ENCODE measurements around the gene INTS1.
A peak's percentile ranks its signal among the peaks of the same experiment; 100 is the strongest.

INTS1 gene

GRCh38 chr7:1489336-1489735 is 14.9 kb downstream of the INTS1 start:
- DNase-seq (ENCODE audit: low read depth in 1 of 2, low spot score in 1 of 2): no peak

DNA sequence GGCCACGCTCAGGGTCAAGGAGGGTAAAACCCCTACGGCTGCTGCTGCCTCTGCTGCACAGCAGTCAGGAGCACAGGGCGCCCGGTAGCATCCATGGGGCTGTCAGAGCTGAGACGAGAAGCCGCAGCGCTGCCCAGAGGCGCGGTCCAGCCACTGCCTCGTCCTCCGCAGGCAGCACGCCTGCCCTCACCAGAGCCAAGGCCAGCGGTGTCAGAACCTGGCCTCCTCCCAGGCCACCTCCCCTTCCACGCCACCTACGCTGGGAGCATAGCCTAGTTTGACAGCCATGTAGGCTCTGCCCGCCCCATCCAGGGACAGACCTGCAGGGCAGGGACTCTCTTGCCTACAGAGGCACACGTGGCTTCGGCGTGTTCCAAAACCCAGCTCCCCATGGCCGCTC is 16.2 kb downstream of the INTS1 start:
- no peak for DNase-seq (ENCODE audit: low read depth in 1 of 2, low spot score in 1 of 2)

DNA sequence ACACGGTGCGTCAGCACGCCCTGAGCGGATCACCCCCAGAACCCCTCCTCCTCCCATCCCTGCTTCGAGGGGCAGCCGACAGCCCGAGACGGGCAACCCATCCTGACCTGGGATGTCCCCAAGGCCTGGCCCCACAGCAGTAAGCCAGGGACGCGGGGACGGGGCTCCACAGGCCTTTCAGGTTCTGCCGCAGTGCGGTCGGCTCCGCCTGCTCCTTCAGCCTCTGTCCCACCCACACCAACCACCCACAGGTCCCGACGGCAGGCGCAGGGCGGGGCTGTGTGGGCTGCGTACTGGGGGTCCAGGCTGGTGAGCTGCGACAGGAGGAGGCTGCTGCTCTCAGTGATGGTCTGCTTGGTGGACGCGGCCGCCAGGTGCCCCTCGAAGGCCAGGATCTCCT is 16.7 kb downstream of the INTS1 start:
- DNase-seq (ENCODE audit: low read depth in 1 of 2, low spot score in 1 of 2): no peak

GRCh38 chr7:1486571-1486970 is 17.6 kb downstream of the INTS1 start:
- no peak for DNase-seq (ENCODE audit: low read depth in 1 of 2, low spot score in 1 of 2)

DNA sequence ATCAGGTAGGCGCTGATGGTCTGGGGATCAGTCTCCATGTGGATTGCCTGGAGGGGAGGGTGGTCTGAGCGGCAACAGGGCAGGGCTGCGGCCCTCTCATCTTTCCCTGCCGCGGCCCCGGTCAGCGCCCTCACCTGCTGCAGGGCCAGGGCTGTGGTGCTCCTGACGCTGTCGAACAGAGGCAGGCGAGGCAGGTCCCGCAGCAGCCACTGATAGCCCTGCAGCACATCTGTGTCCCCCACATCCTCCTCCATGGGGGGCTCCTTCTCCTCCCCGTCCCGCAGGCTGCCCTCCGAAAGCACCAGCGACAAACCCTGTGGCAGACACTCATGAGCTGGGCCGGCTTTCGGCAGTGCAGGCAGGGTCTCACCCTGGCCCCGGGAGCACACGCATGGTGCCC is 19.0 kb downstream of the INTS1 start:
- no peak for DNase-seq (ENCODE audit: low read depth in 1 of 2, low spot score in 1 of 2)

DNA sequence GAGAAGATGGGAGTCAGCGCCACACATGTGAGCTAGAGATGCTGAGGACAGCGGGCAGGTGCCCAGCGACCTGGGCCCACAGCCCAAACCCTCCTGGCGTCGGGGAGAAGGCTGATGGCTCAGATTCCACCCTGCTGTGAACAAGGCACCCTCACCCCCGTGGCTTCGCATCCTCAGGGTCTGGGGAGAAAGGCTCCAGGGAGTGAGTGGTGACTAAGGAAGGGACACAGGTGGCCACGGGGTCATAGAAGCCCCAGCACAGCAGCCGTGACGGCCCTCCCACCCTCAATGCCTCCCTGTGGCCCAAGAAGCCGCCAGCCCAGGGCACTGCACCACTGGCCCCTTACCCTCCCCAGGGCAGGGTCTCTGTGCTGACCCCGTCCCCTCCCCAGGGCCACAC is 19.6 kb downstream of the INTS1 start:
- DNase-seq (ENCODE audit: low read depth in 1 of 2, low spot score in 1 of 2): no peak

DNA sequence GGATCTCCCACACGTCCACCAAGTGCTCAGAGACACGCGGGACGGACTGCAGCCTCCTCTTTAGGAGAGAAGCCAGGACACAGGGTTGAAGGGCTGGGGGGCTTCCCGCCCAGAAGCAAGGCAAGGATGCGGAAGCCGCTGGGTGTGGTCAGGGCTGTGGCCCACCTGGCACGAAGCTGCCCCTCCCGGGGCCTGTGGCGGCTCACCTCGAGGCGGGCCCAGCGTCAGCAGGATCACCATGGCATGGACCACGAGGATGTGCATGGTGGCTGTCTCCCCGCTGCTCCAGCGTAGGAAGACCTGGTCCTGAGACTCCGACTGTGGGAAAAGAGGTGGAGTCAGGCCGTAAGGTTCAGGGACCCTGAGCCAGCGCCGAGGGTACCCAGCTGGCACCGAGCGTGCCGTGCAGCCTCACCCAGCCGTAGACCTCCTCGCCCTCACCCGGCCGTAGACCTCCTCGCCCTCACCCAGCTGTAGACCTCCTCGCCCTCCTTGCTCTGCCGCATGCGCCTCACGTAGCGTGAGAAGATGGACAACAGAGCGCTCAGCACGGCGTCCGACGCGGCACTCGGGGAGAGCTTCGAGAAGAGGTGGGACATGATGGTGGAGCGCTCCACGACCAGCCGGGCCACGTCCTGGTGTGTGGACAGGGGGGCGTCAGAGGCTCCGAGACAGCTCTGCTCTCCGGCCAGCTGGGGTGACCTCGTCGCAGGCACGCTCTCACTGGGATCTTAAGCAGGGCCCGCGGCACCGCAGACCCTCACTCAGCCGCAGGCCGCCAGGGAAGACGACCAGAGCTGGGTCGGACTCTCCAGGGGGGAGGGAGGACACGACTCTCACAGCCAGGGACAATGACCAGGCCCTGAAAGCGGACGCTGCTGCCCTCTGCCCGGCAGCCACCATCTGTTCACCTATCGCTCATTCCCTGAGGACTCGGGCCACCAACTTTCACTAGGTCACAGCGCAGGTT is 20.4 kb downstream of the INTS1 start:
- no peak for DNase-seq (ENCODE audit: low read depth in 1 of 2, low spot score in 1 of 2)

- no peak for DNase-seq (ENCODE audit: low read depth in 1 of 2, low spot score in 1 of 2)
Measured at GRCh38 chr7:1483079-1483478, 21.1 kb downstream of the INTS1 start.

GRCh38 chr7:1481300-1481699 is 22.9 kb downstream of the INTS1 start:
- DNase-seq (ENCODE audit: low read depth in 1 of 2, low spot score in 1 of 2): no peak

GRCh38 chr7:1480670-1481069 is 23.5 kb downstream of the INTS1 start:
- DNase-seq (ENCODE audit: low read depth in 1 of 2, low spot score in 1 of 2): no peak

DNA sequence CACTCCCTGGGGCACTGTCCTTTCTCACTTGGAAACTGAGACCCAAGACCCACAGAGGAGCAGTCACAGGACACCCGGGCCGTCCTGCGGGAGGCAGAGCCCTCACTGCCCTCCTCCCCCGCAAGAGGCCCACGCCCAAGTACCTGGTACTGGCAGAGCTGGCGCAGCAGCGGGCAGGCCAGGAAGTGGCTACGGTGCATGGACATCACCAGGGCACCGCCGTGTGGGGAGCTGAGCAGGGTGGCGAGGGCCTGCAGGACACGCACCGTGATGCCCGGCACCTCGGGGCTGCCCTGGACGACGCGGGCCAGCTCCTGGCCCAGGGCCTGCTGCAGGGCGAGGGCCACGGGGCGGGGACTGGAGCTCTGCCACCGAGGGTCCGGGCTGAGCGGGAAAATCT is 24.9 kb downstream of the INTS1 start:
- no peak for DNase-seq (ENCODE audit: low read depth in 1 of 2, low spot score in 1 of 2)

GRCh38 chr7:1478480-1478879 is 25.7 kb downstream of the INTS1 start:
- DNase-seq (ENCODE audit: low read depth in 1 of 2, low spot score in 1 of 2): no peak

DNA sequence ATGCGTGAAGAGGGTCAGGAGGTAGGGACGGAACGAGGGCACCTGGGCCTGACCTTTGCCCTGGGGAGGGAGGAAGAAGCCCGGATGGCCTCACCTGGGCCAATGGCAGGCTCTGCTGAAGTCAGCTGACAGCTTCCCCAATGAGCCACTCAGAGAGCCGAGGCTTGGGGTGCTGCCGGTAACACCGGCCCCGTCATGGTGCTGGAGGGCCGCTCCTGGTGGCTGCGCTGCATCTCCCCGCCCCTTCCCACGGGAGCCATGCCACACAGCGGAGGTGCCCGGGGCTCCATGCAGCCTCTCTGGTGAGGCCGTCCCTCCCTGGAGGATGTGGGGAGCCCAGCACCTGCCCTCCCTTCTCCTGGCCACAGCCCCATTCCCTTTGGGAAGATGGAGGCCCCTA is 27.3 kb downstream of the INTS1 start:
- DNase-seq (ENCODE audit: low read depth in 1 of 2, low spot score in 1 of 2): no peak

DNA sequence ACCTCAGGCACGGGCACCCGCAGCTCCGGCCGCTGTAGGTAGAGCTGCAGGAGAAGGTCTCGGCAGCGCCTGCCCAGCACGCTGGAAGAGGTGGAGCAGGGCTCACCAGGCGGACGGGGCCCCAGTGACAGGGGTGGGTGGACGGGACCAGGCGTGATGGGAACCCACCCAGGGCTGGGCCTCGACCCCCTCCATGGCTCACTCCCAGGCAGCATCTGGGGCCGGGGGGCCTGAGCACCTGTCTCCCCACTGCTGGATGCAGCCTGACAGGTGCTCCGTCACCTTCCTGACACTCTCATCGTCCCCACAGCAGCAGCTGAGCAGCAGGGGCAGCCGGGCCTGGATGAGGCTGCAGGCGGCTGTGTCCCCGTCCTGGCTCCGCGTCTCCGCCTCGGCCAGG is 28.2 kb downstream of the INTS1 start:
- no peak for DNase-seq (ENCODE audit: low read depth in 1 of 2, low spot score in 1 of 2)

- no peak for DNase-seq (ENCODE audit: low read depth in 1 of 2, low spot score in 1 of 2)
Measured at GRCh38 chr7:1475393-1475792, 28.8 kb downstream of the INTS1 start.

DNA sequence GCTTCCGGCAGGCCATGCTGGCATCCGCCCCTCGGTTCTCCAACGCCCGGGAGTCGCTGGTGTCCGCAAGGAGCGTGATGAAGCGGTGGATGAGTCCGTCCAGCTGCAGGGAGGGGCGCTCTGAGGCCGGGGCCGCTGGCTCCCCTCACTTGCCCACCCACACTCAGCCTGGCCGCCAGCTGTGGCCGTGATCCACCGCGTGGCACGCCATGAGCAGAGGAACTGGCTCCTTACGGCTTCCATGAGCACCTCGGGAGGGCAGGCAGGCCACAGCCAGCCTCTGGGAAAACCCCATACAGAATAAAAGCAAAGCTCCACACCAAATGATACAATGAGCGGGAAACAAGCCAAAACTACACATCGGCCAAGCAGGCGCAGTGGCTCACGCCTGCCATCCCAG is 29.5 kb downstream of the INTS1 start:
- DNase-seq (ENCODE audit: low read depth in 1 of 2, low spot score in 1 of 2): no peak

DNA sequence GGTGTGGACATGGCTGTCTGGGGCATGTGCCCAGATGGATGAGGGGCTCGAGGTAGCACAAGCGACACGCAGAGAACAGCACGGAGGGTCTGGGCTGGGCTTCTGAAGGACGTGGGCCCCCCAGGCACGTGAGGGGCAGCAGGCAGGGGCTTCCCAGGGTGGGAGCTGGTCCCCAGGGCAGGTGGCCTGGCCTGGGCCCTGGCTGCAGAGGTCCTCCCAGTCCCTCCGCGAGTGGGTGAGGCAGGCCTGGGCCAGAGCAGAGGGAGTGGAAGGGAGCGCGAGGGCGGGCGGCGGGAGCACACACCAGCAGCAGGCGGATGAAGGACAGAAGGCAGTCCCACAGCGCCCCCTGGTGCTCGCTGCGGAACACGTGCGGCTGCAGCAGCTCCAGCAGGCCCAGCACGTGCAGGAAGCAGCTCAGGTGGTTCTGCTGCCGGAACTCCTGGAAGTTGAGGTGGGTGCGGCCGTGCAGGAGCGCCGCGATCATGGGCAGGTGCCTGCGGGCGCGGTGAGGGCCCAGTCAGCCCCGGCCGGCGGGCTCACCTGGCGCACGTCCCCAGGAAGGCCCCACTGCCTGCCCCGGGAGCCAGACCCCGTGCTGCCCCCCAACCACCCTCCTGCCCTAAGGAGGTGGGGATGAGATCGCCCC is 30.2 kb downstream of the INTS1 start:
- peak; percentile 80 to 84 for DNase-seq (ENCODE audit: low read depth in 1 of 2, low spot score in 1 of 2)

DNA sequence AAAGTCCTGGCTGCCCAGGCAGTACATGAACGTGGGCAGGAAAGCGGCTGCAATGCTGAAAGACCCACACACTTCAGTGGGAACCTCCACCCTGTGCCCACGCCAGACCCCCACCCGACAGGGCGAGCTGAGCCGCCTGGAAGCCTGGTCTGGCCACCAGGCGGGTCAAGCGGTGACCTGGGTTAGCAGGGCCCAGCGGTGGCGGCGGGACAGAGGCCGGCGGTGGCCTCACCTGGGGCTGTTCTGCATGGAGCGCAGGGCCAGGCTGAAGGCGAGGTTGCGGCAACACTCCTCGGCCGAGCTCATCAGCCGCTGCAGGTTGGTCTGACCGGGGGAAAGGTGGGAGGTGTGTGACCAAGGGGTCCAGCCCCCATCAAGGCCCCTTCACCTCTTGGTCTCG is 33.3 kb downstream of the INTS1 start:
- DNase-seq (ENCODE audit: low read depth in 1 of 2, low spot score in 1 of 2): no peak

DNA sequence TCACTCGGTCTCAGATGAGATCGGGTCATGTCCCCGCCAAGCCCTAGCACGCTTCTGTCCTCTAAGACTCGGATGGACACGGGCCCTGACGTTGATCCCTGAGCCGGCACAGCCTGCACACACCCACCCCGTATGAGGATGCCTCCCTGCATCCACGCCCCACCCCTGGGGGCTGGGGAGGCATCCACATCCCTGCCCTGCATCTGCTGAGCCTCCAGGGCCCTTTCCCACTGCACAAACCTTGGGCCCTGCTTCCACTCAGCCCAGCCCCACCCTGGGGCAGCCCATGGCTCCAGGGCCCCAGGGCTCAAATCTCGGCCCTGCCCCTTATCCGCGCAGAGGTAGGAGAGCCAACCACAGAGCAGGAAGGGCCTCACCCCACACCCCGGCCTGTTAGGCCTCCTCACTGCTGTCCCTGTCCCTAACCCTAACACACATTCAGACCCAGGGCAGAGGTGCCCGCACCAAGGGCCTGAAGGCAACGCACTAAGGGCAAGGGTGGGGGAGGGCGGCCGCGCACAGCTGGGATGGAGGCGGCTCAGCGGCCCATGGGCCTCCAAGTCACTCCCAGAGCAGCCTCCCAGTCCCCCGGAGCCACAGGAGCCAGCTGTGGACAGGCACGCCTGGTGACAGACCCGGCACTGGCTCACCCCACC is 35.4 kb downstream of the INTS1 start:
- no peak for DNase-seq (ENCODE audit: low read depth in 1 of 2, low spot score in 1 of 2)

DNA sequence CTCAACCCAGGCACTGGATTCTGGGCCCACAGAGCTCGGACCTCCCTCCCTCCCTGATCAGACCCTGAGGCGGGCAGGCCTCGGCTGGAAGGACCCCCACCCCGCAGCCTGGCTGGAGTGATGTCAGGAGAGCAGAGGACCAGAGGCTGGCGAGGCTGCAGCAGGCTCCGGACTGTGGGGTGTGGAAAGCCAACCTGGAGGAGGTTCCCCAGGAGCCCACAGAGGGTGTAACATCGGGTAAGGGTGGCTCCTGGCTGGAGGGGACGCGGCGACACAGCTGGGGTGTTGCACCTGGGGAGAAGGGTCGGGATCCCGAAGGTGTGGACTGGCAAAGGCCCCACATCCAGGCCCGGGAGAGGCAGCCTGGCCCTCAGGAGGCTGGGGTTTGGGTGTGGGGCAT is 36.0 kb downstream of the INTS1 start:
- no peak for DNase-seq (ENCODE audit: low read depth in 1 of 2, low spot score in 1 of 2)

DNA sequence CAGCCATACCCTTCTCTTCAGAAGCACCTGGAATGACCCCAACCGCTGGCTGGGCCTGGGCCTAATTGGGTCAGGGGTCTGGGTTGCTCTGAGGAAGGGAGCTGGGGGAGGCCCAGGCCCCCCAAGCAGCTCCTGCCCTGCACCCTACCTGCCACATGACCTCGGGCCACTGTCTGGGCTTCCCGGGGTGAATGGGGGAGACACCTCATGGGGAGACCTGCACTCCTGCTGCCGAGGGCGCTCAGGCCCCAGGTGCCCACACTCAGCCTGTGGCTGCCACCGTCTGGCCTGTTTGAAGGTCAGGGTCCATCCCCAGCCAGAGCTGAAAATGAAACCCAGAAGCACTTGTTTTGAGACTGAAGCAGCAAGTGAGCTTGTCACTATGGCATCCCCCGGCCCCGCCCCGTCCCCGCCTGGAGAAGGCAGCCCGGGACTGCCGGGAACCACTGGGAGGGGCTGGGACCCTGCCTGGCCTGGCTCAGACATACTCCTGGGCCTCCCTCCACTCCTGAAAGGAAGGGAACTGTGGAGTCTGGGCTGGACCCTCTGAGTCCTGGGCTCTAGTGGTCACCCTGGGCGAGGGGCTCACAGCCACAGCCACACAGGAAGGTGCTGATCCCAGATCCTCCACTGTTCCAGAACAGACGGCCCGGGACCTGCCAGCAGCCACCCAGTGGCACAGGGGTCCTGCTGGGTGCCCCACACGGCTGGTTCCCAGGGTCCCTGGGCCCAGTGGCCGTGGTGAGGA is 37.5 kb downstream of the INTS1 start:
- no peak for DNase-seq (ENCODE audit: low read depth in 1 of 2, low spot score in 1 of 2)

All from activated CD4-positive, alpha-beta T cell treated with anti-CD3 and anti-CD28 coated beads, Interleukin-2, amount 50 U/mL, for 24 hours (primary cell).